ENCODE measurements around the gene EPB41L4A.

- TF ChIP-seq, protein P1, sequence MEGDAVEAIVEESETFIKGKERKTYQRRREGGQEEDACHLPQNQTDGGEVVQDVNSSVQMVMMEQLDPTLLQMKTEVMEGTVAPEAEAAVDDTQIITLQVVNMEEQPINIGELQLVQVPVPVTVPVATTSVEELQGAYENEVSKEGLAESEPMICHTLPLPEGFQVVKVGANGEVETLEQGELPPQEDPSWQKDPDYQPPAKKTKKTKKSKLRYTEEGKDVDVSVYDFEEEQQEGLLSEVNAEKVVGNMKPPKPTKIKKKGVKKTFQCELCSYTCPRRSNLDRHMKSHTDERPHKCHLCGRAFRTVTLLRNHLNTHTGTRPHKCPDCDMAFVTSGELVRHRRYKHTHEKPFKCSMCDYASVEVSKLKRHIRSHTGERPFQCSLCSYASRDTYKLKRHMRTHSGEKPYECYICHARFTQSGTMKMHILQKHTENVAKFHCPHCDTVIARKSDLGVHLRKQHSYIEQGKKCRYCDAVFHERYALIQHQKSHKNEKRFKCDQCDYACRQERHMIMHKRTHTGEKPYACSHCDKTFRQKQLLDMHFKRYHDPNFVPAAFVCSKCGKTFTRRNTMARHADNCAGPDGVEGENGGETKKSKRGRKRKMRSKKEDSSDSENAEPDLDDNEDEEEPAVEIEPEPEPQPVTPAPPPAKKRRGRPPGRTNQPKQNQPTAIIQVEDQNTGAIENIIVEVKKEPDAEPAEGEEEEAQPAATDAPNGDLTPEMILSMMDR (IDR thresholded peaks at IDR 0.05; ENCODE audit: low read length), result no peak
- TF ChIP-seq EZH2 (optimal IDR thresholded peaks at IDR 0.05; ENCODE audit: low read depth, low read length) (no peak), EZH2phosphoT487 (IDR thresholded peaks at IDR 0.05; ENCODE audit: low read length) (no peak)
Measured at GRCh38 chr5:112374818-112375217, 44.3 kb downstream of the EPB41L4A start.
